ENCODE results near the gene CES5A.

CES5A gene

DNA sequence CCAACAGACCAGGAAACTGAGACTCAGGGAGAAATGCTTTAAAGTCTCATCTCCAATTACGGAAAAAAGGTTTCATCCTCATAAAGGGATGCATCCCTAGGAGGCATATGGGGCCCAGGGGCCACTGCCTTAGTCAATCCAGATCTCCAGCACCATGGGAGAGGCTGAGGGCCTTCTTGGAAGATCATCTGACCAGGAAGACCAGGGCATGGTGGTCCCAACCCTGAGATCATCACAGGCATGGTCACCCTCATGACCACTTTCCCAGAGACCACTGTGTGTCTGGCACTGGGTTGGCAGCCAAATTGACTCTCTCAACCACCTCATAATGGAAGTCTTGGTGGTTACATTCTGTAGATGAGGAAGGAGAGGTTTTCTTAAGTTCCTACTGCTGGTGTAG lies 23.4 kb upstream of the CES5A start:
- H3K4me1 ChIP-seq (ENCODE audit: low read depth, poor library complexity, severe bottlenecking): no peaks in the 10 kb centered on the region
- H3K4me2 ChIP-seq: no peak overlapping the region
- H3K4me3 ChIP-seq (IDR thresholded peaks at IDR 0.05; ENCODE audit: insufficient read depth, low read depth, low read length): no peak overlapping the region
- no peak overlapping the region for H3K27ac ChIP-seq
- TF ChIP-seq CTCF (conservative IDR thresholded peaks at IDR 0.05; ENCODE audit: low read depth, low read length): no peak
- H2AFZ ChIP-seq (ENCODE audit: low read depth): no peak overlapping the region
- H3K9ac ChIP-seq: no peak overlapping the region
- no peaks in the 10 kb centered on the region for H3K79me2 ChIP-seq (ENCODE audit: insufficient read depth, low read depth)
- H3K36me3 ChIP-seq (ENCODE audit: insufficient read depth): no peaks in the 10 kb centered on the region
- H4K20me1 ChIP-seq (ENCODE audit: insufficient read depth): no peaks in the 10 kb centered on the region
- H3K27me3 ChIP-seq (ENCODE audit: insufficient read depth, low read depth): no peaks in the 10 kb centered on the region

- no peak for TF ChIP-seq CTCF (conservative IDR thresholded peaks at IDR 0.05; ENCODE audit: low read depth, low read length)
- no peaks in the 10 kb centered on the region for H3K4me1 ChIP-seq (ENCODE audit: low read depth, poor library complexity, severe bottlenecking)
- no peaks in the 10 kb centered on the region for H3K36me3 ChIP-seq (ENCODE audit: insufficient read depth)
- no peak overlapping the region for H3K9ac ChIP-seq
- no peak overlapping the region for H3K4me3 ChIP-seq (IDR thresholded peaks at IDR 0.05; ENCODE audit: insufficient read depth, low read depth, low read length)
- no peak overlapping the region for H2AFZ ChIP-seq (ENCODE audit: low read depth)
- no peaks in the 10 kb centered on the region for H4K20me1 ChIP-seq (ENCODE audit: insufficient read depth)
- no peak overlapping the region for H3K4me2 ChIP-seq
- H3K27me3 ChIP-seq (ENCODE audit: insufficient read depth, low read depth): no peaks in the 10 kb centered on the region
- H3K79me2 ChIP-seq (ENCODE audit: insufficient read depth, low read depth): no peaks in the 10 kb centered on the region
- H3K27ac ChIP-seq: no peak overlapping the region
Measured at GRCh38 chr16:55892821-55893220, 17.6 kb upstream of the CES5A start.

DNA sequence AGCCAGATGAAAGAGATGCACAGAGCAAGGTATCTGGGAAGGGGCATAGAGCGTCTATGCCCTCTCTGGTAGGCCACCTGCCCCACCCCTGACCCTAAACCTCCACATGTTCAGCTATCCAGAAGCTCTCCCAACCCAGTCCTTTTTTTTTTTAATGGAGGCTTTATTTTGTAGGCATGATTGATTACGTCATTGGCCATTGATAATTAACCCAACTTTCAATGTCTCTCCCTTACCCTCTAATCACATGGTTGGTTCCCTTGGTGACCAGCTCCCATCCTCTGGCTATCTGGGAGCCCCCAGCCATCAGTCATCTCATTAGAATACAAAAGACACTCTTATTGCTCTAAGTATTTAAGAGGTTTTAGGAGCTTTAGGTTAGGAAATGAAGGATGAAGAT lies 14.3 kb upstream of the CES5A start:
- no peak overlapping the region for H3K27ac ChIP-seq
- H3K4me1 ChIP-seq (ENCODE audit: low read depth, poor library complexity, severe bottlenecking): no peaks in the 10 kb centered on the region
- H3K4me2 ChIP-seq: no peak overlapping the region
- H3K36me3 ChIP-seq (ENCODE audit: insufficient read depth): no peaks in the 10 kb centered on the region
- H3K79me2 ChIP-seq (ENCODE audit: insufficient read depth, low read depth): no peaks in the 10 kb centered on the region
- H2AFZ ChIP-seq (ENCODE audit: low read depth): no peak overlapping the region
- no peak for TF ChIP-seq CTCF (conservative IDR thresholded peaks at IDR 0.05; ENCODE audit: low read depth, low read length)
- H3K9ac ChIP-seq: no peak overlapping the region
- no peak overlapping the region for H3K4me3 ChIP-seq (IDR thresholded peaks at IDR 0.05; ENCODE audit: insufficient read depth, low read depth, low read length)
- no peaks in the 10 kb centered on the region for H4K20me1 ChIP-seq (ENCODE audit: insufficient read depth)
- no peaks in the 10 kb centered on the region for H3K27me3 ChIP-seq (ENCODE audit: insufficient read depth, low read depth)

DNA sequence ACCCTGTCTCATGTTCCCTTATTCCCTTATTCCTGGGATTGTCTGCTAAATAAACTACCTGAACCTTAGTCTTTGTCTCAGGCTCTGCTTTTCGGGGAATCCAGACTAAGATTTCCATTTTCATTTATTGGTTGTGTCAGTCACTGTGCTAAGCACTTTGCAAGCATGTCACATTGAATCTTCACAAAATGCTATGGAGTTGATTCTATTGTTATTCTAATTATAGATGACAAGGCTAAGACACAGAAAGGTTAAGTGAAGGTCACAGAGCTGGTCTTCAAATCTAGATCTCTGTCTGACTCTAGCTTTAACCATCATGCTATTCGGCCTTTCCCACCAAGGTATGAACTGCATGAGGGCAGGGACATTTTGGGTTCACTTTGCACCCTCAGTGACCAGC lies 13.4 kb upstream of the CES5A start:
- H4K20me1 ChIP-seq (ENCODE audit: insufficient read depth): no peaks in the 10 kb centered on the region
- no peaks in the 10 kb centered on the region for H3K79me2 ChIP-seq (ENCODE audit: insufficient read depth, low read depth)
- no peak overlapping the region for H2AFZ ChIP-seq (ENCODE audit: low read depth)
- H3K4me1 ChIP-seq (ENCODE audit: low read depth, poor library complexity, severe bottlenecking): no peaks in the 10 kb centered on the region
- no peaks in the 10 kb centered on the region for H3K27me3 ChIP-seq (ENCODE audit: insufficient read depth, low read depth)
- H3K27ac ChIP-seq: no peak overlapping the region
- no peak overlapping the region for H3K4me2 ChIP-seq
- no peaks in the 10 kb centered on the region for H3K36me3 ChIP-seq (ENCODE audit: insufficient read depth)
- no peak for TF ChIP-seq CTCF (conservative IDR thresholded peaks at IDR 0.05; ENCODE audit: low read depth, low read length)
- H3K9ac ChIP-seq: no peak overlapping the region
- H3K4me3 ChIP-seq (IDR thresholded peaks at IDR 0.05; ENCODE audit: insufficient read depth, low read depth, low read length): no peak overlapping the region

GRCh38 chr16:55876854-55877253 lies 1.7 kb upstream of the CES5A start:
- H2AFZ ChIP-seq (ENCODE audit: low read depth): no peak overlapping the region
- TF ChIP-seq CTCF (conservative IDR thresholded peaks at IDR 0.05; ENCODE audit: low read depth, low read length): no peak
- no peak overlapping the region for H3K4me2 ChIP-seq
- H3K27ac ChIP-seq: no peak overlapping the region
- H3K27me3 ChIP-seq (ENCODE audit: insufficient read depth, low read depth): no peaks in the 10 kb centered on the region
- no peak overlapping the region for H3K4me3 ChIP-seq (IDR thresholded peaks at IDR 0.05; ENCODE audit: insufficient read depth, low read depth, low read length)
- no peaks in the 10 kb centered on the region for H3K36me3 ChIP-seq (ENCODE audit: insufficient read depth)
- H4K20me1 ChIP-seq (ENCODE audit: insufficient read depth): no peaks in the 10 kb centered on the region
- no peak overlapping the region for H3K9ac ChIP-seq
- H3K79me2 ChIP-seq (ENCODE audit: insufficient read depth, low read depth): no peaks in the 10 kb centered on the region
- H3K4me1 ChIP-seq (ENCODE audit: low read depth, poor library complexity, severe bottlenecking): no peaks in the 10 kb centered on the region
